HFFc6 (cell line): ENCODE results near the gene COX8A. TPM values are rescaled to one million over a fixed set of nuclear protein-coding genes. Genes with fewer than 3 reads are reported as not detected.
A peak's percentile ranks its signal among the peaks of the same experiment; 100 is the strongest.
"Not testable (repeated sequence)": the region's sequence is repeated elsewhere in the genome, so short reads cannot be mapped to it uniquely, and the experiment has no call there.

Experiments used
- DNase-seq: peaks from one replicate; pipeline ENCODE4 v3.0.0-alpha.2; 2018
- H3K27ac Mint-ChIP-seq: 2 replicates; pipeline ENCODE4 v1.8.0; 2020; ENCODE audit warnings: mild to moderate bottlenecking, mixed read lengths
- H3K27me3 Mint-ChIP-seq: 2 replicates; pipeline ENCODE4 v1.8.0; 2021; ENCODE audit warnings: mild to moderate bottlenecking, moderate library complexity, mixed read lengths; ENCODE audit not compliant: insufficient read depth
- H3K36me3 Mint-ChIP-seq: 2 replicates; pipeline ENCODE4 v1.8.0; 2021; ENCODE audit warnings: low read depth, mixed read lengths
- H3K4me1 Mint-ChIP-seq: 2 replicates; pipeline ENCODE4 v1.8.0; 2020; ENCODE audit warnings: low read depth, mixed read lengths
- H3K4me3 Mint-ChIP-seq: 2 replicates; pipeline ENCODE4 v1.8.0; 2020; ENCODE audit warnings: mild to moderate bottlenecking, moderate library complexity, mixed read lengths
- H3K9me3 Mint-ChIP-seq: 2 replicates; pipeline ENCODE4 v1.8.0; 2020; ENCODE audit warnings: mild to moderate bottlenecking, mixed read lengths
- CTCF ChIP-seq: fragments of 200-600 bp; sonication (generic); IDR thresholded peaks from 2 replicates; pipeline ENCODE4 v1.5.0; 2021; ENCODE audit warnings: antibody characterized with exemption, mild to moderate bottlenecking
- total RNA-seq, 6 experiments: library from RNA; stranded (reverse); fragmentation: NEBNext Ultra II Directional; extraction: Animal tissue kit (Norgen Biotek cat#: 25700); gene quantifications; 2 replicates in 1 of 6; 3 replicates in 5 of 6; pipeline ENCODE4 v1.2.3, GENCODE V29; 2021

The COX8A gene
- total RNA-seq, 6 experiments from 2014 or later = 422 to 571 (median 505) TPM

GRCh38 chr11:63958008-63958407 lies 16.4 kb upstream of the COX8A start:
- Mint-ChIP-seq H3K4me3 (no peak overlapping the region), H3K27me3 (no peaks in the 10 kb centered on the region), H3K4me1 (peaks cover 7% of the 10 kb centered on the region), H3K9me3 (no peaks in the 10 kb centered on the region), H3K27ac (no peak overlapping the region), H3K36me3 (peaks cover 4% of the 10 kb centered on the region; the same call in 1 of the 2 replicates)
- no peak for TF ChIP-seq CTCF
- no peak for DNase-seq

- no peaks in the 10 kb centered on the region for H3K36me3 Mint-ChIP-seq
- peaks cover 7% of the 10 kb centered on the region for H3K4me1 Mint-ChIP-seq
- no peaks in the 10 kb centered on the region for H3K27me3 Mint-ChIP-seq
- H3K9me3 Mint-ChIP-seq = no peaks in the 10 kb centered on the region
- H3K4me3 Mint-ChIP-seq = no peak overlapping the region
- DNase-seq = peak; percentile 13
- no peak for TF ChIP-seq CTCF
- peak overlapping the region; percentile 73 for H3K27ac Mint-ChIP-seq
Measured at GRCh38 chr11:63961608-63962412, 12.6 kb upstream of the COX8A start.

- H3K27ac Mint-ChIP-seq, H3K36me3 Mint-ChIP-seq, H3K9me3 Mint-ChIP-seq, H3K27me3 Mint-ChIP-seq, H3K4me3 Mint-ChIP-seq, H3K4me1 Mint-ChIP-seq, DNase-seq: not testable (repeated sequence)
Measured at GRCh38 chr11:63963895-63964294, 10.5 kb upstream of the COX8A start.

- Mint-ChIP-seq H3K4me3 (no peak overlapping the region), H3K4me1 (peaks cover 7% of the 10 kb centered on the region), H3K27me3 (no peaks in the 10 kb centered on the region; the same call in 1 of the 2 replicates), H3K27ac (no peak overlapping the region), H3K9me3 (no peaks in the 10 kb centered on the region), H3K36me3 (no peaks in the 10 kb centered on the region)
- no peak for TF ChIP-seq CTCF
- no peak for DNase-seq
Measured at GRCh38 chr11:63966444-63966843, 8.0 kb upstream of the COX8A start.

GRCh38 chr11:63969461-63969860 lies 5.0 kb upstream of the COX8A start:
- Mint-ChIP-seq H3K4me3 (no peak overlapping the region), H3K4me1 (0 out of 2 replicates have a peak, but pooled peaks cover 4% of the 10 kb centered on the region)
- TF ChIP-seq CTCF = no peak

GRCh38 chr11:63970902-63971301 lies 3.5 kb upstream of the COX8A start:
- peaks cover 8% of the 10 kb centered on the region; the same call in 1 of the 2 replicates for H3K9me3 Mint-ChIP-seq
- H3K27me3 Mint-ChIP-seq = no peaks in the 10 kb centered on the region; the same call in 1 of the 2 replicates
- H3K27ac Mint-ChIP-seq = no peak overlapping the region
- DNase-seq = no peak
- H3K4me3 Mint-ChIP-seq = no peak overlapping the region
- TF ChIP-seq CTCF = no peak
- H3K36me3 Mint-ChIP-seq = peaks cover 6% of the 10 kb centered on the region
- peaks cover 7% of the 10 kb centered on the region for H3K4me1 Mint-ChIP-seq

More at GRCh38 chr11:63969461-63969860, 5.0 kb upstream of the COX8A start:
- Mint-ChIP-seq H3K27me3 (no peaks in the 10 kb centered on the region; the same call in 1 of the 2 replicates), H3K9me3 (peaks cover 8% of the 10 kb centered on the region; the same call in 1 of the 2 replicates), H3K27ac (no peak overlapping the region), H3K36me3 (0 out of 2 replicates have a peak, but pooled peaks cover 3% of the 10 kb centered on the region)
- DNase-seq = no peak

GRCh38 chr11:63973912-63974258 lies 535 bp upstream of the COX8A start:
- peak overlapping the region; percentile 100 for H3K4me3 Mint-ChIP-seq
- peaks cover 16% of the 10 kb centered on the region for H3K36me3 Mint-ChIP-seq
- DNase-seq, H3K27me3 Mint-ChIP-seq, H3K9me3 Mint-ChIP-seq: not testable (repeated sequence)
- H3K4me1 Mint-ChIP-seq = peaks cover 23% of the 10 kb centered on the region
- H3K27ac Mint-ChIP-seq = peak overlapping the region; percentile 83
